Daoy (cell line): Measurements from ENCODE around the gene IGFN1. TPM values are rescaled to one million over a fixed set of nuclear protein-coding genes. Genes with fewer than 3 reads are reported as not detected.

Source experiments
- DNase-seq: peaks from one replicate; pipeline ENCODE4 v3.0.0-alpha.2; 2015; ENCODE audit warnings: low read depth
- total RNA-seq: library from RNA; depleted of rRNA; stranded (reverse); fragments of >200 nt; shearing (Covaris generic); gene quantifications from 2 replicates; pipeline ENCODE4 v1.2.3, GENCODE V29; 2014; rRNA removed

The IGFN1 gene
- total RNA-seq, 1 experiment from 2014 or later: 0.51 TPM

DNA sequence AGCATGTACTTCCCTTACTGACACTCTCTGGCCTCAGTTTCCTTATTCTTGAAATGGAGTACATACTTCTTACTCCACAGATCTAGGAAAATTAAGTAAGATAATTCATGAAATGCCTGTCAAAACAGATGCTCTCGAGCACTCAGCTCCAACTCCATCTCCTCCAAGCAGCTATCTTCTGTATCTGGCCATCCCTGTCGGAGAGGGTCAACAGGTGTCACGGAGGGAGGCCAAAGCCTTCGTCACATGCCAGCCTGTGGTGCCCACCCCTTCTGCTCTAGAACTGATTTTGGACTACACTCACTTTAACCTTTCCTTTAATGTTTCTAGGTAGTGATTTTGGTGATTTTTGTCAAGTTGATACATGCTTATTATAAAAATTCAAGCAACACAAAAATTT is 73.9 kb downstream of the IGFN1 start:
- DNase-seq: no peak

DNA sequence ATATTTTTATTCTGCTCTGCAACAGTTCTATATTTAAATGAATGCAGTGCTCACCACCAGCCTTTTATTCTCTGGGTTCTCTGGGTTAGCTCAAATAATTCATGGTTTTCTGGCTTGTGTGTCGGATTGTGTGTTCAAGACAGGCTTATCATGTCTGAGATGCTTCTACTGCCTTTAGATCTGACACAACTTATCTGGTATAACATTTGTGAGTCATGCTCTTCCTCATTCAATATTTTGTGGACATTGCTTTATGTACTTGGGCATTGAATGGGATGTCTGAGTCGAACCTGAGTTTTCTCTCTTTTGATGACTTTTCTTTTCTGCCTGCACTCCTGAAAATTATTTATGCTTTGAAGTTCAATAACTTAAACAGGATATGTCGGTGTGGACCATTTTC is 75.1 kb downstream of the IGFN1 start:
- no peak for DNase-seq

- no peak for DNase-seq
Measured at GRCh38 chr1:201266276-201266675, 75.7 kb downstream of the IGFN1 start.

DNA sequence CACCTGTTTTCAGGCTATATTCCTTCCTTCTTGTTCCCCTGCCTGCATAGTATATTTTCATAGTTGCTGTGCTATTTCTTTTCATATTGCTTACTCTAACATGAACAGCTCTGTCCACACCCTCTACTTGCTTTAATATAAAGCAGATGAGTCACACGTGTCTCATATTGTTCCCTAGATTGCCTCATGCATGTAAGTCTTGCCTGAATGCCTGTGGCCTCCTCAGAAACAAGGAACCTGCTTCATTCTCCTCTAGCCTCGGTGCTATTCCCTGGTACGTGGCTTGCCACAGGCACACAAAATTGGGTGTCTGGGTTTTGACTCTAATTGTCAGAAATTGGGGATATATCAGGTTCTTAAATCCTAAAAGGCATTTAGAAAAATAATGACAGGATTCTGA is 76.2 kb downstream of the IGFN1 start:
- peak; percentile 82 for DNase-seq

DNA sequence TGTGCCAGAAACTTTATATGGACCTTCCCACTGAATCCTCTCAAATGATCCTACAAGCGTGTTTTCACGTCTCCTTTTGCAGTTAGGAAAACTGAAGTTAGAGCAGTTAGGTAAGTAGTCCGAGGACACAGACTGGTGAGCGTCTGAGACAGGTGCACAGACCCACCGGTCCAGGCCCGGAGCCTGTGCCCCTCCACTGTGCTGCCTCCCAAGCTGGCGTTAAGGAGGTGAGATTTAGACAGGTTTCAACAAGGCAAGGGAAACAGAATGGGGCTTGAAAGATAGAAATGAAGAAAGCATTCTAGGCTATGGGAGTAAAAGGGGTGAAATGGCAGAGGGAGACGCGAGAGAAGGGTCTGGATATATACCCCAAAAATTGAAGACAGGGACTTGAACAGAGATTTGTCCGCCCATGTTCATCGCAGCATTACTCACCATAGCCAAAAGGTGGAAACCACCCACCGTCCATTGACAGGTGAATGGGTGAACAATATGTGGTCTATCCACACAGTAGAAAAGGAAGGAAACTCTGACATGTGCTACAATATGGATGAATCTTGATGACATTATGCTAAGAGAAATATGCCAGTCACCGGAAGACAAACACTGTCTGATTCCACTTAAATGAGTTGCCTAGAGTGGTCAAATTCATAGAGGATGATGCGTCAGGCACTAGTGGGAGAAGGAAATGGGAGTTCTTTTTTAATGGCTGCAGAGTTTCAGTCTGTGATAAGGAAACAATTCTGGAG is 77.0 kb downstream of the IGFN1 start:
- DNase-seq: peak; percentile 84

DNA sequence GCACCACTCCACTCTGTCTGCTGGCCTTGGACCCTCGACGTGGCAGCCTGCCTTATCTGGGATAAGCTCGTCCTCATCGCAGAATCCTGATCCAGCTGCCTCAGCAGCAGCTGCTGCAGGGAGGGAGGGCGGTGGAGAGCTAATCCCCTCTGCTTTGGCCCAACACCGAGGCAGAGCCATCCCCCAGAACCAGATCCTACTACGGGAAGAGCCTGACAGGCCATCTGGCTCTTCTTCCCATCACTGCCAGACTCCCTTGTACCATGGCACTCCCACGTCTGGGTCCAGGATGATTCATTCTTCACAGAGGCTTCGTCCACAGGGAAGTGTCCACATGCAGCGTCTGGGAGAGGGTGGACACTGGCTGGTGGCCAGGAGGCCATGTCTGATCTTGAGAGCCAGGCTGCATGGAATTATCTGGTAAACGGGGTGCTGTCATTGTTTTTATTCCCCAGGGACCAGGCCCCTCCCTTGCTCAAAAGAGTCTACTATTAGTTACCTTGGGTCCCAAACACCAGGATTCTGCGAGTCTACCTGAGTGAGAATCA is 78.1 kb downstream of the IGFN1 start:
- DNase-seq: peak; percentile 75

- no peak for DNase-seq
Measured at GRCh38 chr1:201269281-201269680, 78.7 kb downstream of the IGFN1 start.

DNA sequence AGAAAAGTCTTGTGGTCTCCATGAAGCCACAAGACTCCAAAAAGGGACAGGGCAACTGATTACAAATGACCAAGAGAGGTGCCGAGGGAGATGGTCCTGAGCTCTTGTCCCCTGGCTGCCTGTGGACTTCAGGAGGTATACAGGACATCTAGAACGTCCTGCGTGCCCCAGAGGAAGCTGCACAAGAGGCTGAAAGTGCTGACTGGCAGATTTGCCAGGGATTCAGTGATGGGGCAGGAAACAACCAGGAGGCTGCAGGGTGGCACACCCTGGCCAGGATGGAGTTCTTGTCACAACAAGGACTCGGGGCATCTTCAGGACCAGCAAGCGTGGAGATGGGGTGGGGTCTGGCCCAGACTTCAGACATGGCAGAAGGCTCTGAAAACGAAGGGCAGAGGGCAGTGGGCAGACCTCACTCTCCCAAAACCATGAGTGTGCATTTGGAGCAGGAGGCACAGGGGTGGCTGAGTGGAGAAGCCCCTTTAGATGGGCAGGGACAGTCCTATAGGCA is 79.3 kb downstream of the IGFN1 start:
- no peak for DNase-seq

DNA sequence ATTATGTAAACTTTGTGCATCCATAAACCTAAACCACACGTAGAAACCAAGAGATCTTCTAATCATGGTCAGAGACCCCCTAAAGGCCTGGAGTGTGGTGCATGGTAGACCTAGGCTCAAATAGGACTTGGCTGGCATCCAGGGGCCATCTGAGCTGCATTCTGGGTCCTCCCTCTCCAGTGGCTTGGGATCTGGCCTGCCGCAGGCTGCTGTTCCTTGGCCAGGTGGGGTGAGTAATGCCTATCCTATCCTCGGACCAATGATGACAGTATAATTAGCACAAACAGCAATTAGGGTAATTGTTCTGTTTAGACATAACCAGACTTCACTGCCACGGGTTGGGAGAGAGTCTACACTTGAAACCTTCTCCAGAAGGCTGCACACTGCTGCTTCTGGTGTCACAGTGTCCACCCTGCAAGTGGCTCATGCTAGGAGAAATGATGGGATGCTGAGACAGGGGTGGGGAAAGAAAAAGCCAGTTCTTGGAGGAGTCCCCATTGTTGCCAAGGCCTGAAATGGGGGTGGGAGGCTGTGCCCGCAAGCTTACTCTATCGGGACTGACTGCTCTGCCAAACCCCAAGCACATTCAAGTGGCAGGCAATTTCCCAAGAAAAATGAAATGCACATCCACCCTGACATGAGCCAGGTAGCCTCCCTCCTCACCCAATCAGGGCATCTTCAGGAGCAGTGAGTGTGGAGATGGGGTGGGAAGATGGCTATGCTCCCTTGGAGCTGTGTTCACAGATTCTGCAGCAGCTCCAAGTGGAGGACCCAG is 80.2 kb downstream of the IGFN1 start:
- DNase-seq: no peak

DNA sequence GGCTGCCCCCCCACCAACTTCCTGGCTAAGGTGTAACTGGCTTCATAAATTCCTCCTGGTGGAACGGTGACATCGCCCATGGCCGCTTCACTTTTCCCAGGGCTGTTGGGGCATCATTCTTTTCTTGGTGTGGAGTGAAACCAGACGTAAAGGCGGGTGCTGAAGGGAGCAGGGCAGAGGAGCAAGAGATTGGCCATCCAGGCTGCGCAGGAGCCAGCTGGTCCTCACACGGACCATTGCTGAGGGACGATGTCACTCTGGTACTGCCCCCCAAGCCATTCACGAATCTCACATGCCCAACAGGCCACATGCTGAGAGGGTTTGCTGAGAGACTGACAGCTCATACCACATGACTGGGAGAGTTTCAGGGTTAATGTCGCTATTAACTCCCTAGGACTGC is 82.2 kb downstream of the IGFN1 start:
- peak; percentile 46 for DNase-seq

GRCh38 chr1:201274616-201275252 is 84.1 kb downstream of the IGFN1 start:
- DNase-seq: no peak

DNA sequence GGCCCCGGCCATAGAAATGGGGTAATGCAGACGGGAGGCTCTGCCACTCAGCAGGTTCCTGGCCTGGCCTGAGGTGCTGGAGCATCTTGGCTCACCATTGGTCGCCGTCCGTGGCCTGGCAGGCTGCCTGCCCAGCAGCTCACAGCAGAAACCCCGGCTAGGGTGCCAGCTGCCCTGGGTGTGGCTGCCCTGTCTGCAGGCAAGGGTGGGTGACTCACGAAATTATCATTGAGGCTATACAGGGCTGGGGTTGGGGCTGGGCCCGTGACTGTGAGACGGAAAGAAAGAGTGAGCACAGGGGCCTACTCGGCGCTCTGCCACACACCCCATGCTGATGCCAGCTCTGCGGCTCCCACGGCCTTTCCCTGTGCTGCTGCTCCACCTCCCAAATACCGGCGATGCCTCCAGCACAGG is 84.6 kb downstream of the IGFN1 start:
- peak; percentile 98 for DNase-seq

GRCh38 chr1:201276891-201277290 is 86.3 kb downstream of the IGFN1 start:
- DNase-seq: no peak

DNA sequence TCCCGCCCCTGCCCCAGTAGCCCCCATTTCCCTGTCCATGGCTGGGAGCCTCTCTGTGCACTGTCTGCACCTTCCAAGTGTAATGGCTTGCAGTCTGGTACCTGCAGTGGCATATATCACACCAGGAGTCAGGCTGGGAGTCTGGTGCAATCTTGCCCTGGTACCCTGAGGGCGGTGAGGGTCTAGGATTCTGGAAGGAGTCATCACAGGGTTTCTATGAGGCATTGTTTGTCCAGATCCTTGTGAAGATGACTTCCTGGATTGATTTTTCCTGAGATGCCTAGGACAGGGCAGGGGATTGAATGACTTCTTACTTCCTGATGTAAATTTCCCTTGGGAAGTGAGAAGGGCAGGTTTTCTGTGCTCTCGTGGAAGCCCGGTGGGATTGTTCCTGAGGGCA is 86.8 kb downstream of the IGFN1 start:
- no peak for DNase-seq

Other genes starting within 250 kb of the IGFN1 start
- 2.6 and 3.4 TPM in 2 replicates for gene KIF21B, start 167.1 kb upstream of the IGFN1 start, total RNA-seq
- gene CACNA1S, start 78.4 kb upstream of the IGFN1 start, total RNA-seq: not detected in 2 replicates
- gene ASCL5, start 63.6 kb upstream of the IGFN1 start, total RNA-seq: not detected in 2 replicates
- 86.8 and 94.3 TPM in 2 replicates for gene TMEM9, start 36.4 kb upstream of the IGFN1 start, total RNA-seq
- gene PKP1, start 92.7 kb downstream of the IGFN1 start, total RNA-seq: 0.18 and 0.34 TPM in 2 replicates
- gene TNNT2, start 186.9 kb downstream of the IGFN1 start, total RNA-seq: not detected in 2 replicates
- 0.06 and 0.71 TPM in 2 replicates for gene LAD1, start 208.5 kb downstream of the IGFN1 start, total RNA-seq
- not detected in 2 replicates for gene TNNI1, start 230.9 kb downstream of the IGFN1 start, total RNA-seq